IPS-NIHi11 (cell line): ENCODE measurements around the gene KLF1.
A peak's percentile ranks its signal among the peaks of the same experiment; 100 is the strongest.
"Not testable (repeated sequence)": the region's sequence is repeated elsewhere in the genome, so short reads cannot be mapped to it uniquely, and the experiment has no call there.

Experiments
- DNase-seq: peaks from one replicate; pipeline ENCODE4 v3.0.0; 2012; ENCODE audit warnings: mixed read lengths, low spot score

KLF1 gene

DNA sequence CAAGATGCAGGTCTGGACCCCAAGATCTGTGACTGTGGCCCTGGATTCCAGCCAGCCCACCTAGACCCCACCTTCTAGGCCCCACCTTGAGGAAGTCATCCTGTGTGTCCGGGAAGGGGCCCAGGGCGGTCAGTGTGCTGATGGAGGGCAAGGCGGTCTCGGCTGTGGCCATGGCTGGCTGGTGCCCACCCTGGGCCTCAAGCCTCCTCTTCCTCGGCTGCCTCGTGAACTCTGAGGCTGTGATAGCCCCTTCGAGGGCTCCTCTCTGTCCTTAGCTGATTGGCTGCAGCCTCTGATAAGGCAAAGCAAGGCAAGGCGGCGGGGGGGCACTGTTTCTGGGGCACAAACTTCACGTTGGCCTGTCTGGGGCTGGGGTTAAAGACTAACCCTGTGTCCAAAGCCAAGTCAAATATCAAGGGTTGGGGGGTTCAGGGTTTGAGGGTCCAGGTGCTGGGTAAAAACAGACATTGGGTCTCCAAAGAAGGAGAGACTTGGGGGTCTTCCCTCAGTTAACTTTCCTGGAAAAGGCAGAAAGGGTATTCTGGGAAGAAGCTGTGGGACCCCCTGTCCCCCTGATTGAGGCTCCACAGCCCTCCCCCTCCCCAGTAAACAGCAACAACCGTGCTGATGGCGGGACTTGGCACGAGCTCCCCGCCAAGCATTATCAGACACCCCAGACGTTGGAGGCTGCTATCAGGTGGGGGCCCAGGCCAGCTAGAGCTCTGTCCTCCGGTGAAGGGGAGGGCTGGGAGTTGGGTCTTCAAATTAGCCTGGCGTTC lies at the start of gene KLF1:
TSS of gene KLF1 (minus strand) at position 233 of the 779 bp plus-strand sequence. CDS start at position 172, 61 bp downstream.
- DNase-seq = no peak

DNA sequence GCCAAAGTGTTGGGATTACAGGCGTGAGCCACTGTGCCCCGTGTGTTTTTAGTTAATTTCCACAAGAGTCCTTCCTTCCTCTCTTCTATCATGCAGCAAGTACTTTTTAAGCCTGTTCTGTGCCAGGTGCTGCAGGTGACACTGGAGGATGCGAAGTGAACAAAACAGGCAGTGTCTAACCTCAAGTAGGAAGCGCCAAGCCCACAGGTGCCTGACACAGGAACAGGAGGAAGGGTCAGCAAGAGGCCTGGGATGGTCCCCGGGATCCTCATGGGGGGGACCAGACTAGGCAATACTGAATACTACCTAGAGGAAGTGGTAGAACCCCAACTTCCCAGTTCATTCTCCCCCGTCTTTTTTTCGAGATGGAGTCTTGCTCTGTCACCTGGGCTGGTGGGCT lies 49.6 kb upstream of the KLF1 start:
- no peak for DNase-seq

DNA sequence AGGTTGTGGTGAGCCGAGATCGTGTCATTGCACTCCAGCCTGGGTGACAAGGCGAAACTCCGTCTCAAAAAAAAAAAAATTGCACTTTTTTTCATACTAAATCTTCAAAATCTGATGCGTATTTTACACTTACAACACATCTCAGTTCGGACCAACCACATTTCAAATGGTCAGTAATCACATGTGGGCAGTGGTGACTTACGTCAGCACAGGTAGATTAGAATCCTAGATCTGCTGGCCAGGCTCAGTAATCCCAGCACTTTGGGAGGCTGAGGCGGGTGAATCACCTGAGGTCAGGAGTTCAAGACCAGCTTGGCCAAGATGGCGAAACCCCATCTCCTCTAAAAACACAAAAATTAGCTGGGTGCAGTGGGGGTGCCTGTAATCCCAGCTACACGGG lies 48.1 kb upstream of the KLF1 start:
- DNase-seq = no peak

DNA sequence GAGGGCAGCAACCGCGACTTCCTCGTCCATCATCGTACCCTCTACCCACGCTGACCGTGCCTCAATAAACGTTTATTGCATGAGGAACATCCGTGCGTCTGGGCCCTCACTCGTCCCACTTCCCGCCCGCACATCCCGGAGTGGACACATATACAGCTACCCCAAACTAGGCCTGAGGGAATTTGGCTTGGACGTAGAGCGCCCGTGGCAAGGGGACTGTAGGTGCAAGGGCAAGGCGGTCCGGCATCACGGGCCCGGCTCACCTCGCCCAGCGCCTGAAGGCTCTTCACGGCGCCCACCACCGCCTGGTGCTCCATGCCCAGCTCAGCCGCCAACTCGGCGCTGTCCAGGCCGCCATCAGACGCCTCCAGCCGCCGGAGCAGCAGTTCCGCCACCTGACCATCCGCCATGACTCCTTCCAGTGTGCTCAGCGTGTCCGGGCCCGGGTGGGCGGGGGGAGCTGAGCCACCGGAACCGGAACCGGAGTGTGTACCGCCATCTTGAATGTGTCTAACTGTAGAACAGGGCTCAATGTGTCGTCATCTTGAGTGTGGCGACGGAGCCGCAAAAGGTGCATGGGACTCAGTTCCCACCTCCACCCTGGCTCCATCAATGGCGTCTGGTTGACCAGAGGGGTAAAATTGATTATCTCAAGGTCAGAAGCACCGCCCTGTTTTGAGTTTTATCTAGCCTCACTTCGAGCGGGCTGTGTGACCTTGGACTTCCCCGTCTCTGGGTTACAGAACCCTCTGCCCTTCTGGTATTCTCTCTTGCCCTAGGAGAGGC lies 46.5 kb upstream of the KLF1 start, which contains the start of gene FARSA:
TSS of gene FARSA (minus strand) at position 425 of the 786 bp plus-strand sequence. CDS start at position 410, 15 bp downstream.
- DNase-seq = peak; percentile 90

DNA sequence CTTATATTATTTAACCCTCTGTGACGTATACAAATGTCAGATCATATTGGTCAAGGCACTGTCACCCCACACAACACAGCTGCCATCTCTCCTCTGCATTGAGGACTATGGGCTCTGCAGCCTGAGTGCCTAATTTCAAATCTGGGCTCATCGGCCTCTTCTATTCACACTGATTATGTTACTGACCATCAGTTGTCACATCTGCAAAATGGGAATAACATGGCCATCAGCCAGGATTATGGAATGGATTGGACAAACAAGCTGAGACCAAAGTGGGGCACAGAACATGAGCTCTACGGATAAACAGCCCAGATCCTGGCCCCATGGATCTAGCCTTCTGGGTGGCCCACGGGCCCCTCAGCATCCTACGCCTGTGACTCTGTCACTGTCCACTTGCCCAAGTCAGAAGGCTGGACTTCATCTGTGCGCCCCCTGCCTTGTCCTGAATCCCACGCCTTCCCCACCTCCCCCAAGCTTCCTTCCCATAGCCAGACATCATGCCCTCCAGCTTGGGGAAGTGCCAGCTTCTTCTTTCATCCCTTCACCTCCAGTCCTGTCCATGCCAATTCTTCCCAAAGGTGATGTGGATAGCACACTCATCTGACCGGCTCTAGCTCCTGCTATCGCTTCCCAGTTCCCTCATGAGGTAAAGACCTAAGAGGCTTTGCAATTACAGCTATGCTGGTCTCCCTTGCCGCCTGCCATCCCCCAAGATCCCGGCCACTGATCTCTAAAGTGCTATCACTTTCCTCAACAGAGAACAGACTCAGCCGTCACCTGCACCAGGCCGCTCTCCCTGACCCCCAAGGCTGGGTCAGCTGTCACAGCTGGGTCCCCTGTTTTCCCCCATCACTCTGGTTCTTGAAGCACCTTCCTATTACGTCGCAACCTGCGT lies 45.6 kb upstream of the KLF1 start:
- DNase-seq = no peak

DNA sequence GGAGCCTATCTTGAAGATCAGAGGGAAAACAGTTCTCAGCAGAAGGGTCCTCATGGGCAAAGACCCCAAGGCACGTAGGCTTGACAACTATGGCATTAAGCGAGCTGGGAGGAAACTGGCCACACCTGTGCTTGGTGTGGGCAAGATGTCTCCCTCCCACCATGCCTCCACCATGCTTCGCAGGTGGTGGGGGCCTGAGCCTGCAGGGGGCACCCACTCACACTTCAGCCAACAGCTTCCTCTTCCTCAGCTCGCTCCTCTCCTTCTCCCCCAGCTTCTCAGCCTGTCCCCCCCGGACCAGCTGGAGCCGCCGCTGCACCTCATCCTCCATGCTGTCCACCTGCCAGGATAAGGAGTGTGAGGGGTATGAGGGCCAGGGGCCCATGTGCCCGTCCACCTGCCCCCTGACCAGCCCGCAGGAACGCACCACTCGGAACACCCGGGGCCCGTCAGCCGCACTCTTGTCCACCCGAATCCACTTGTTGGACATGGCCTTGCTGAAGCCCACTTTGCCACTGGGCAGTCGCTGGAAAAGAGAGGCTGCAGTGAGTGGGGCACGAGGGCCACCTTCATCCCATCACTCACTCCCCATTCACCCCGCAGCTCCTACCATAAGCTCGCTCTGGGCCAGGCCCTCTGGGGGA lies 43.1 kb upstream of the KLF1 start:
- DNase-seq = no peak

DNA sequence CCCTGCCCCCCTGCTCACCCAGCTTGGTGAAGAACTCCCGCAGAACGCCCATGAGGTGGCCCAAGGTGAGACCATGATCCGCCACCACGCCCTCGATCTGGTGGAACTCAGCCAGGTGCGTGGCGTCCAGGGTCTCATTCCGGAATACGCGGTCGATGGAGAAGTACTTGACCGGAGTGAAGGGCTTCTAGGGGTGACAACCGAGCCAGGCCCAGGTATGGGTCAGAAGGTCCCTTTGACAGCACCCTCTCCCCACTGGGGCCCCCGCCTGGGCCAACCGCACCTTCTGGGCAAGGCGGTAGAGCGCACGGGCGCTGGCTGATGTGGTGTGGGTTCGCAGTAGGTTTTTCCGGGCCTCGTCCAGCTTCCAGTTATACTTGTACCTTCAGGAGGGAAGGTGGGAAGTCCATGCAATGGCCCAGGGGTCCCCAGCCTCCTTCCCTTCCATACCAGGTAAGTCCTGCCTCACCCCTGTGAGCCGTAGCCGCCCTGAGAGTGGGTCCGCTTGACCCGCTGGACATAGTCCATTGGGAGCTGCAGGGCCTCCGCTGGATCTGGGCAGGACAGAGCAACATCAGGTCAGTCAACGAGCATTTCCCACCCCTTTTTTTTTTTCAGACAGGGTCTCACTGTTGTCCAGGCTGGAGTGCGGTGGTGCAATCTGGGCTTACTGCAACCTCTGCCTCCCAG lies 37.8 kb upstream of the KLF1 start:
- DNase-seq = no peak

DNA sequence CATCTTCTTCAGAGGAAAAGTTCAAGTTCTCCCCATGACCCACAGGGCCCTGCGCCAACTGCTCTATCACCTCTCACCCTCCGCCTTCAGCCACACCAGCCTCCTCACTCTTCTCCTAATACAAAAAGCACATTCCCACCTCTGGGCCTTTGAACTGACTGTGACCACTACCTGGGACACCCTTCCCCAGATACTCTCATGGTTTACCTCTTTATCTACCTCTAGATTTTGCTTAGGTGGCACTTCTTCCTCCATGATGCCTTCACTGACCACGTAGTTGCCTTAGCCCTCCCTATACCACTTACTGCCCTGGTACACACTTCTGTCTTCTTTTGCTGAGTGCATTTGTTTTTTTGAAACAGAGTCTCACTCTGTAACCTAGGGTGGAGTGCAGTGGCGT lies 36.0 kb upstream of the KLF1 start:
- DNase-seq = no peak

DNA sequence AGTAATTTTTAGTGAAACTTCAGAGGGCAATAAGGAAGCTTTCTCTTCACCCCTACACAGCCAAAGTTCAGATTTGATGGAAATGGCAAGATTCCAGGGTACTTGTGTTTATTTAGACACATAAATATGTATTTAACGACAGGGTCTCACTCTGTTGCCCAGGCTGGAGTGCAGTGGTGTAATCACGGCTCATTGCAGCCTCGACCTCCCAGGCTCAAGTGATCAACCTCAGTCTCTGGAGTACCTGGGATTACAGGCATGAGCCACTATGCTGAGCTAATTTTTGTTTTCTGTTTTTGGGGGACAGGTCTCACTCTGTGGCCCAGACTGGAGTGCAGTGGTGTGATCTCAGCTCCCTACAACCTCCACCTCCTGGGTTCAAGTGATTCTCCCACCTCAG lies 34.0 kb upstream of the KLF1 start:
- no peak for DNase-seq

DNA sequence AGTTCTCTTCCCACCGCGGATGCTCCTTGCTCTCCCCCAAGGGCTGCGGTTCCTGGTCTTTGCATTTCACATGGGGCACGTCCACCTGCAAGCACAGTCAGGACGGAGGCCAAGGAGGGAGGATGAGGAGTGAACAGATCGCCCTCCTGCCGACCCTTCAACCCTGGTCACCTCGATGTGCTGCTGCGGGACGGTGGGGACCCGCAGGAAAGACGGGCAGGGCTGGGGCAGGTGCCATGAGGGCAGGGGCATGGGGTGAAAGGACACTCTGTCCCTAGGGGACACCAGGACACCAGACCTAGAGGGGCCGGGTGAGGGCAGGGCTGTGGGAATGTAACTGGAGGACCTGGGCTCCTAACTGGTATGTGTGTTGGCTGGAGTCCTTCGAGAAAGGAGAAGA lies 31.3 kb upstream of the KLF1 start:
- DNase-seq = no peak

DNA sequence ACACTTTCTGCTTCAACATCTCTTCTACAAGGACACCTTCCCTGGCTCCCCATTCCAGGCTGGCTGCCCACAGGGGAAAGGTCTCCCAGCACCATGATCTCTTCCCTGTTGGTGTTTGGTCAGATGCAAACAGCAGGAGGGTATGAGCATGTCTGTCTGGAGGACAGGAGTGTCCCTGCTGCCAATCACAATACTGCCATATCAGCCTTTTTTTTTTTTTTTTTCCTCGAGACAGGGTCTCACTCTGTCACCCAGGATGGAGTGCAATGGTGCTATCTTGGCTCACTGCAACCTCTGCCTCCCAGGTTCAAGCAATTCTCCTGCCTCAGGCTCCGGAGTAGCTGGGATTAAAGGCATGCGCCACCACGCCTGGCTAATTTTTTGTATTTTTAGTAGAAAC lies 28.9 kb upstream of the KLF1 start:
- not testable (repeated sequence) for DNase-seq

DNA sequence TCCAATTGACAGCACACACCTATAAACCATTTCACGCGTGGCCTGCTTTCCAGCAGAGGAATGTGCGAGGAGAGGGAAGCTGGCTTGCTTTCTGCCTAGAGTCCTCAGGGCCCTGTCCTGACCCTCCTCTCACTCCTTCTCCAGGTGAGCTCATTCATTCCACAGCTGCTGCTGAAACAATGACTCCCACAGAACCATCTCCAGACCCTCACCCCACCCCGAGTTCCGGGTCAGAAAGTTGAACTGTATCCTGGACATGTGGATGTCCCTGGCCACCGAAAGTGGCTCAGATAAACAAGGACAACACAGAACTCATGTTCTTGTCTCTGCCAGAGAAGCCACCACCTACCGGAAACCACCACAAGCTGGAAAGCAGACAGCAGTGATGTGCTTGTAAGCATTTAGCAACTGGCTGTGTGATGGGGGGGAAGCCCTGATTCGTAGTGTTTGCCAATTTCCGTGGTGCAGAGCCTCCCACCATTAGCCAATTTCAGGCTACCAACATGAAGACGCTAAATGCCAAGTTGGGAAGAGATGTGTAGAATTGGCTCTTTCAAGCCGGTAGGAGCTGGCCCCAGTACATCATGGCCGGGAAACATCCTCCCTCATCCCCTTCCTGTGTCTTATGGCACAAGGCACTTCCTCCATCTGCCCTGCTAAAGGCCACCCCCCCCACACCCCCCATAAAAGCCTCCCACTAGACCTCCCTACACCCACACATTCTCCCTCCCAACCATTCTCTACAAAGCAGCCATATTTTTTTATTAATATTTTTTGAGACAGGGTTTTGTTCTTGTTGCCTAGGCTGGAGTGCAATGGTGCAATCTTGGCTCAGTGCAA lies 27.1 kb upstream of the KLF1 start:
- no peak for DNase-seq

DNA sequence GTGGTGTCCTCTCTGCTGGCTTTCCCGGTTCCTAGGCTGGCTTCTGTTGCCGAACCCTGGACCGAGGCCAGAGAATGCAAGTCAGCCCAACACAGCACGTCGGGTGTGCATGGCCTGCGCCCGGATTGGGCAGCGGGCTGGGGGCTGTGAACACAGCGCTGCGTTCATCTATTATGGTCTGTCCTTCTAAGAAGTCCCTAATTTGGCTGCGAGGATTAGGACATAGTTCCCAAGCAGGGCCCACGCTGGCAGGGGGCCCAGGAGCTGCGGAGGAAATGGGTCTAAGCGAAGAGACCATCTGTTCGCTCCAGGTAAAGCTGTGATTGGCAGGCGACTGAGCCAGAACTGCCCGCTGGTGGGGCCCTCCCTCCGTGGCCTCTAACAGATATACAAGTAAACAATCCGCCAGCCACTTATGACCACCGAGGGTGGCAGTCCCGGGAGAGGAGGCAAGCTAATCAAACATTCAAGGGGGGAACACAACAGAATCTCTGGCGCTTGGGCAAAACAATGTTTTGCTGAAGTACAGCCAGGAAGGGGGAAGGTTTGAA lies 26.1 kb upstream of the KLF1 start:
- peak; percentile 68 for DNase-seq

DNA sequence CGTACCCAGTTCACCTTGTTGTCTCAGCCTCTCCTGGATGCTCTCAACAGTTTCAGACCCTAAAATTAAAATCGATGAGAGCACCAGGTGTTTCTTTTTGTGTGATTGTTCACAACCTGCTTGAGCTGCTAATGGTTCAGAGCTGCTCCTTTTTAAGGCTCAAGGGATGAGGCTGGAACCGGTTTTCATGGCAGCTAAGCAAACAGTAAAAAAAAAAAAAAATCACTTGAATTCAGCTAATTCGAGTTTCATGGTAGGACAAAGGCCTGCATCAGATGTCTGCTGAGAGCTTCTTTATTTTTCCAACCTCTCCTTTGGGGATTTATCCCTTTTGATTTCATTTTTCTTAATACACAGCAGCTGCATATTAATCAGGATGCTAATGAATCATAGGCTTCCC lies 25.6 kb upstream of the KLF1 start:
- DNase-seq = no peak

DNA sequence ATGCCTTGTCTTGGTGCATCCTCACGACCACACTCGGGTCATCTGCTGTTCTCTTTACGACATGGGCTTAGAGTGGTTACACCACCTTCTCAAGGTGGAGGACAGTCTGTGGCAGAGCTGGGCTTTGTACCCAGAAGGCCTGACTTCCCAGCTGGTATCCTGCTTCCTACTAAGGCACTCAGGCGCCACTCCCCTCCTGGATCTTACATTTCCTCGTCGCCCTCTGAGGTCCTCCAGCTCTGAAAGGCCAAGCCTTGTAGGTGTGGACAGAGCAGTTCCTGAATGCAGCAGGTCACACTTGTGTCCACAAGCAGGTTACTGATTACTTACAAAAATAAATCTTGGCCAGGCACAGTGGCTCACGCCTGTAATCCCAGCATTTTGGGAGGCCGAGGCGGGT lies 20.2 kb upstream of the KLF1 start:
- DNase-seq = no peak

DNA sequence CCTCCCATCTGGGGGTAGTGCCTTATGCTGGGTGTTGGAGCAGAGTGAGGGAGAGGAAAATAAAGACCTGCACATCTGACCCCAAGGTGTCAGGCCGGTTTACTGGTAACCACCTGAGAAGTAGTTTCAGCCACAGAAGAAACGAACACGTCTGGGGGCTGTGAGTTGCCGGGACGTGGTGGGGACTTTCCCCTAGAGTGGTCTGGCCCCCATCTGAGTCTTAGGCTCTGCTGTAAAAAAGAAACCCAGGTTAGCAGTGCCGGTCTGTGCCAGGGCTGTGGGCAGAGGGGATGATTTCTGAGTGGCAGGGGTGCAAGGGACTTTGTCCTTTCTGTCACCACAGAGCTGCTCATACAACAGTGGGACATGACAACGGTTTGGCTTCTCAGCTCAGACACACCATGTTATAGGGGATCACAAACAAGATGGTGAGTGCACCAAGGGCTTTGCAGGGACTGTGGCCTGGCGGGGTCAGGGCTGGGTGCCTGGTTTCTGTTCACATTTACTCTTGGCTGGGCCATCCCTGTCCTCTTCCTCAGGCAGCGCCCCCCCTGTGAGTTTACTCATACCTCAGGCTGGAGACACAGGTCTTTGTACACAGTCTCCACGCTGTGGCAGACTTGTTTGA lies 13.0 kb upstream of the KLF1 start:
- DNase-seq = no peak

DNA sequence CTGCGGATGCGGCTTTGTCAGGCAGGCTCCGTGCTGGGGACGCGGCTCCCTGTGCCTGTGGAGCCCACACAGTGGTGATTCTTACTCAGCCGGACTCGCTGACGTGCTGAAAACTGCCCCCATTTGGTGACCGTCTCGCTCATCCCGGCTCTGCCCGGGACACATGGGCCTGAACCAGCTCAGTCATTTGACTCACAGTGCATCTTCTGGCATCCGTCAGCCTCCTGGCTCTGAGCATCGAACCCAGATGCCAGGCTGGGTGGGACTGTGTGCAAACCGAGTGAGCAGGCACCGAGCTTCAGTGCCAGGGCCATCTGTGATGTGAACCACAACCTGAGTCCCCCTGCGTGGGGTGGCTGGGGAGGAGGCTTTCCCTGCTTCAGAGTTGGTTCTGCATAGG lies 9.5 kb upstream of the KLF1 start:
- no peak for DNase-seq

DNA sequence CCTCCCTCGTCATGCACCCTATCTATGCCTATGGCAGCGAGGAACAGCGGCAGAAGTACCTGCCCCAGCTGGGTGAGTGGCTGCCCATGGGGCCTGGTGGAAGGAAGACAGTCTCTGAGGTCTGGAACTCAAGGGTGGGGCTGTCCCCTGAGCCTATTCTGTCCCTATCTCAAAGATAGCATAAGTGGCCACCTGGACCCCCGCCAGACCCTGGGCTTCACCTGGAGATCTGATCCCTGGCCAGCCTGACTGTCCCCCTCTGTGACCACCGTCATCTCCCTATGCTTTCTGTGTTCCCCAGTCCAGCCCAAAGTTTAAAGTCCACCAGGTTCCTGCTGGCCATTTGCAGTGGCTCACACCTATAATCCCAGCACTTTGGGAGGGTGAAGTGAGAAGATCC lies 6.6 kb upstream of the KLF1 start:
- DNase-seq = no peak

DNA sequence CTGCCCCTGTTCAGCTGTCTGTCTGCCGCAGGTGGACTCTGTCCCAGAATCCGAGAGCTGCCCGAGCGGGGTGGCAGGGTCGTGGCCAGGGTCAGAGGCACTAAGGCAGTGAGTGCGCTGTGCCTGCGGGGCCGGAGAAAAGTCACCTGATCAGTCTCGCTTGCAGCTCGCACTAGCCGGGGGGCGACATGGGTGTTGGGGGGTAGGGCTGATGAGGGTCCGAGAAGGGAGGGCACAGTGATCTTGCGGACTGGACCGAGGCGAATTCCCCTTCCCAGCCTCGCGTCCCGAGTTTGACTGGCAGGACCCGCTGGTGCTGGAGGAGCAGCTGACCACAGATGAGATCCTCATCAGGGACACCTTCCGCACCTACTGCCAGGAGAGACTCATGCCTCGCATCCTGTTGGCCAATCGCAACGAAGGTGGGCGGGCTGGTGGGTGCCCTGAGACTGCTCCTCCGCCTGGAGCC lies 4.6 kb upstream of the KLF1 start:
- no peak for DNase-seq
